ENCODE measurements around the gene PFDN2.
"Not testable (repeated sequence)": the region's sequence is repeated elsewhere in the genome, so short reads cannot be mapped to it uniquely, and the experiment has no call there.

PFDN2 gene

GRCh38 chr1:161080441-161081405 lies 37.1 kb downstream of the PFDN2 start:
- DNase-seq (ENCODE audit: low spot score) = no peak

DNA sequence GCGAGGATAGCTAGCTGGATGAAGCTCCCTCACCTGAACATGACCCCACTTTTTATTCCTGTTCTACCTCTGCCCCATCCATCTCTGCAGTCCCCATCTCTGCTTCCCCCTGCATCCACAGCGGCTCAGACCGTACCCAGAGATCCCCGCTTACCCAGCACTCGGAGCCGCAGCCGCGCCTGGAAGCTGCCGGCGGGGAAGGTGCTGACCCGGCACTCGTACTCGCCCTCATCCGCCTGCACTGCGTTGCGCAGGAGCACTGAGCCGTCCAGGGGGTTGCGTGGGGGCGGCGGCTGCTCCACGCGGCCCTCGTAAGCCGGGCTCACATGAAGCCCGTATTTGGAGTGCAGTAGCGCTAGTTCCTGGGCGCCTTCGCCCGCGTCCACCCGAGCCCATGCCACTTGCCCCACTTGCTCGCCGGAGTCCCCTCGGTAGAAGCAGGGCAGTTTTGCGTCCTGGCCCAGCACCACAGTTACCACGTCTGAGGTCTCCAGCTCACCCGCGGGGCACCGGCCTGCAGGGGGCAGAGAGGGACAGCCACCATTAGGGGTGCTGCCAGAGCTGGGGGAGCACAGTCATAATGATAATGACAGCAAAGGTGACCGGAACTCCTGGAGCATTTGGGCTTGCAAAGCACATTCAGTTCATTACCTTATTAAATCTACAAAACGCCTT lies 38.3 kb downstream of the PFDN2 start:
- DNase-seq (ENCODE audit: low spot score) = no peak

GRCh38 chr1:161077426-161077825 lies 40.4 kb downstream of the PFDN2 start:
- no peak for DNase-seq (ENCODE audit: low spot score)

- DNase-seq (ENCODE audit: low spot score) = peak; percentile 82
Observed at GRCh38 chr1:161076410-161076809, 41.4 kb downstream of the PFDN2 start.

DNA sequence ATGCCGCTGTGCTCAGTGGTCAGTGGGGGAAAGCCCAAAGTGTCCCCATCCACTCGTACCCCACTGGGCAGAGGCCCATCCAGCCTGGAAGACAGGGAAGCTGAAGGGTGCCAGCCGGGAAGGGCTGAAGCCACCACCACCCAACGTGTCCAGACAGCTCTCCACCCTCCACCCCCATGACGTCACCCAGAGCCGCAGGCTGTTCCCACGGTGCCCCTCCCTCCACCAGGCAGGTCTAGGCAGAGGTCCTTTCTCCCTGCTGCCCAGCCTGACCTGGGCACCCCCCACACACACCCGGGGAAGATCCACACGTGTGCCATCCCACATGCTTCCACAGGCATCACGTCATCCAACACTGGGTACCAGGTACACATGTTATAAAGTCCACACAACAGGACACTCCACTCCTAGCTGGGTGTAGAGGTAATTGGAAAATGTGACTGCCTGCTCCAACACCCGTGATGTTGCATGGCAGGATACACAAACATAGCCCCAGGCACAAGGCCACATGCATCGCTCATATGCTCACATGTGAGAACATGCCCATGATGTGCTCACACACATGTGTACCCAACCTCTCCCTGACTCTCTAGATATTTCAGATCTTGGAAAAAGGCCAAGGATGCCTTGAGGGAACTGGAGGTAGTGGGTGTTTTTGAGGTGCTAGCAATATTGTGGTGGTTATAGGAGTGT lies 43.0 kb downstream of the PFDN2 start:
- DNase-seq (ENCODE audit: low spot score) = peak; percentile 54

GRCh38 chr1:161073474-161074121 lies 44.2 kb downstream of the PFDN2 start:
- peak; percentile 62 for DNase-seq (ENCODE audit: low spot score)

GRCh38 chr1:161072751-161073449 lies 44.9 kb downstream of the PFDN2 start:
- DNase-seq (ENCODE audit: low spot score) = no peak

DNA sequence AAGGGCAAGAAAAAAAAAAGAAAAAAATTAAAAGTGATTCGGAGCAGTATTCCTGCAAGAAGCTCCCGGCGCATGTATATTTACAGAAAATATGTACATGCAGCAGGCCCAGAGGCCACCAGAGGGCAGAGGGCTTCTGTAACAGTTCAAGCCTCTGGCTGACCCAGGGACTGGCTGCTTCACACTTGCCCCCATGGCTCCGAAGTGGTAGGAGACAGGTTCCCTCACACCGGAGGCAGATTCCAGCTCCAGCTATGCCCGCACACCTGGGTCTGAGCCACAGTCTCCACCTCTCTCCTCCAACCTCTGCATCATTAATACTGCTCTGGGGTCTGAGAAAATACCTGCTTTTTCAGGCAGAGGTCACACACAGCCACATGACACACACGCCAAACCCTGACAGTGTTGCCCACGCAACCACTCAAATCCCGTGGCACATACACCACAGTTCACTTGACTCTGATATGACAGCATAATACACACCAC lies 45.9 kb downstream of the PFDN2 start:
- DNase-seq (ENCODE audit: low spot score) = peak; percentile 53

- no peak for DNase-seq (ENCODE audit: low spot score)
Observed at GRCh38 chr1:161070761-161071160, 47.1 kb downstream of the PFDN2 start.

DNA sequence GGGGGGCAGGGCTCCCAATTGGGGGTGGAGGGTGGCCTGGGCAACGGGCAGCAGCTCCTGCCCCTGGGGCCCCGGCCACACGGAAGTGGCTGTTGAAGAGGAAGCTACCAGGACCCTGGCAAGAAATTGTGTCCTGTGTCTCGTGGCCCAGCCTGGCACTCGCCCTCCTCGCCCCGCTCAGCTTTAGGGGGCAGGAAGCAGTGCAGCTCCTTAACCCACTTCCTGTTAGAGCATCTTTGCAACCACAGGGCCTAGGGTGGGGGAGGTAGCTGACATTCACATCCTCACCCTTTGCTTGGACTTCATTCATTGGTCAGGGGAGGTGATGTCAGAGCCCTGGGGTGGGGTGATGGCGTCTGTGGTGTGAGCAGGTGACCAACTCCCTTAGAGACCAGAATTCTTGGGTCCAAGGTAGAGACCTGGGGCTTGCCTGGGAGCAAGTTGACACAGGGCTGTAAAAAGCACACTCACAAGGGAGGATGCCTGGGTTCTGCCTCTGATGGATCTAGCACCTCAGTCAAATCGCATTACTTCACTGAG lies 48.0 kb downstream of the PFDN2 start, which contains the start of gene ARHGAP30:
Gene ARHGAP30, minus strand, starts transcription at position 161 of the 540 bp plus-strand sequence. CDS start 267 bp downstream, outside the sequence.
- DNase-seq (ENCODE audit: low spot score) = no peak

DNA sequence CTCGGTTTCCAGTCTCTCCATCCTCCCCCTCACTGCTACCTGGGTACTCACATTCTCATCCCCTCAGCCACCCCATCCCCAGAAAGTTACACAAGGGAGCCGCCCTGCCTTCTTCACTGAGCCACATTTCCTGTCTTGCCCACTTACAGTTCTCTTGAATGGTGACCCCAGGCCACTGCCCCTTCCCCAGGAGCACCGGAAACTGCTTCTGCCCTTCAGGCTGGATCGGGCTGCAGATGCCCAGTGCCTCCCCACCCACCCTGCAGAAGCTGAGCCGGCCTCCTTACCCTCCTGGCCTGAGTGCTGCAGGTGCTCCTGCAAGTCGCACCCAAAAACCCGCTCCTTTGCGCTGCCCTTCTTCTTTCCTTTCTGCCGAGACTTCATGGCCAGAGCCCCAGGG lies 48.6 kb downstream of the PFDN2 start:
- DNase-seq (ENCODE audit: low spot score) = no peak

DNA sequence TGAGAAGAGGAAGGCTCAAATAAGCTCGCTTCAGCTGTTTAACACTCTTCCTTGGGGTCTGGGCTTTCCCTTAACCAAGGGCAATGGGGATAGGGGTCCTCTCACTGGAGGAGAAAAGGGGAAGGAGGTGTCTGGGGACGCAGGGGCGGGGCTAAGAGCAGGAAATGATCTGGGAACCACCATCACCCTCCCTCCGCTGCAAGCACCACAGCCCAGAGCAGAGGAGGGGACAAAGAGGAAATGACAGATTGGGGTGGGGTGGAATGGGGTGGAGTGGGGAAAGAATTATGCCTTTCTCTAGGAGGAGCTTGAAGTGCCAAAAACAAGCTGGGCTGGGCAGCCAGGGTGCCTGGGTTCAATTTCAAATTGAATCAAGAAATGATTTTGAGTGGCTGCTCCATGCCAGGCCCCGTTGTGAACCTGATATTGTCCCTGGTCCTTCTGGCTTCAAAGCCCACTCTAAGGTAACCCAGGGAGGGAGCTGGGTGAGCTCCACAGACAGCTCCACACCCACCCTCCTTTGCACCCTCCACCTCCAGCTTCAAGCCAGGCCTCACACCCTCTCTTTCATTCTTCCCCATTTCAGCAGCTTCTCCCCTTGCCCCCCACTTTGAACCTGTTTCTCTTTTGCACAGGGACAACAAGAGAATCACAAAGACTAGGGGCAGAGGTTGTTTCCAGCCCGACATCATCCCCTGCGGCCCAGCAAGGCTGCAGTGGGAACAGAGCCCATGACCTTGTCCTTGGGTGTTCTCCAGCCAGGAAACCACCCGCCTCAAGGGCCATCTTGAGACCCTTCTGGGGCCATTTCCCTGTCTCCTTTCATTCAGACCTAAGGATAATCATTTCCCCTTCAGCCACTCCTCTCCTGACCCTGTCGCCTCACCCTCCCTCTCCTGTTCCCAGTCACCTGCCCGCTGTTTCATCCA lies 49.3 kb downstream of the PFDN2 start:
- no peak for DNase-seq (ENCODE audit: low spot score)

GRCh38 chr1:161066694-161067093 lies 51.1 kb downstream of the PFDN2 start:
- DNase-seq (ENCODE audit: low spot score) = no peak

DNA sequence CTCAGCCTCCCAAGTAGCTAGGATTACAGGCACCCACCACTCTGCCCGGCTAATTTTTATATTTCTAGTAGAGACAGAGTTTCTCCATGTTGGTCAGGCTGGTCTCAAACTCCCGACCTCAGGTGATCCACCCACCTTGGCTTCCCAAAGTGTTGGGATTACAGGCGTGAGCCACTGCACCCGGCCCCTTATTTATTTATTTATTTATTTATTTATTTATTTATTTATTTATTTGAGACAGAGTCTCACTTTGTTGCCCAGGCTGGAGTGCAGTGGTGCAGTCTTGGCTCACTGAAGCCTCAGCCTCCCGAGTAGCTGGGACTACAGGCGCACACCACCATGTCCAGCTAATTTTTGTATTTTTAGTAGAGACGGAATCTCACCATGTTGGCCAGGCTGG lies 52.2 kb downstream of the PFDN2 start:
- not testable (repeated sequence) for DNase-seq (ENCODE audit: low spot score)

GRCh38 chr1:161063936-161064335 lies 53.9 kb downstream of the PFDN2 start:
- DNase-seq (ENCODE audit: low spot score) = not testable (repeated sequence)

GRCh38 chr1:161061419-161061818 lies 56.4 kb downstream of the PFDN2 start:
- DNase-seq (ENCODE audit: low spot score) = no peak

DNA sequence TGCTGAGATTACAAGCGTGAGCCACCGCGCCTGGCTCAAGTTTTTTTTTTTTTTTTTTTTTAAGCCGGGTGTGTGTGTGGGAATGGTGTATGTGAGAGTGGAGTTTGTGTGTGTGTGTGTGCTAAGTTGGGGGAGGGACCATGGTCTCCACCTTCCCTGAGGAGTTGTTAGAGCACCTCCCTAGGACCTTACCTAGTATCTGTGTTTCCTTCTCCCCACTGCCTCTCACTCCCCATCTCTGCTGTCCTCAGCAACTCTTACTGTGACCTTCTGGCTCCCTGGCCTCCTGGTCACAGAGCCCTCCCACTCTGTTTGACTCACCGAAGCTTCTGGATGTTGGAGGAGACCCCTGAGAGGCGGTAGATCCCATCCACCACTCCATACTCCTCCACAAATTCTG lies 58.5 kb downstream of the PFDN2 start:
- no peak for DNase-seq (ENCODE audit: low spot score)

DNA sequence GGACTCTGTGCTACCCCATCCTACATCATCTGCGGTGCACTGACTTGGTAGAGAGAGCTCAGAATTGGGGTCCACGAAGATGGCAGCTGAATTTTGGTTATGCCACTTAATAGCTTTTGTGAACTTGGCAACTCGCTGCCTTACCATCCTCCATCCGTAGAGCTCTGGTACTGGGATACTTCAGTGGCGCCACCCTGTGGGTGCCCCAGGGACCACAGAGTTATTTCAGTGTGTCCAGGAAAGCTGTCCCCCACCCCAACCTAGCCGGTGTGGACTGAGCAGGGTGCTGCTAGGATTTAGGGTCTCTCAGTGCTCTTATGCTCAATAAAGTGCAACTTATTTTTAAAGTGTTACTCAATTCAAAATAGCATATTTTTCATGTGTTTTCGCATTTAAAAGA lies 63.0 kb downstream of the PFDN2 start:
- DNase-seq (ENCODE audit: low spot score) = no peak

GRCh38 chr1:161054232-161054631 lies 63.6 kb downstream of the PFDN2 start:
- DNase-seq (ENCODE audit: low spot score) = no peak

GRCh38 chr1:161052899-161053298 lies 64.9 kb downstream of the PFDN2 start:
- DNase-seq (ENCODE audit: low spot score) = no peak

All from SW480 (cell line).